Endothelial cell of umbilical vein (primary cell): ENCODE results near the gene SNURF.

ENCODE experiments used
- CTCF ChIP-seq, 2 donors: IDR thresholded peaks; 1 replicate in 1 of 2; 2 replicates in 1 of 2; pipeline ENCODE4 v1.5.1; 2011; ENCODE audit warnings: low read length in 2 of 2, mild to moderate bottlenecking in 2 of 2, moderate library complexity in 2 of 2, control low read depth in 1 of 2, inconsistent platforms in 1 of 2, low read depth in 1 of 2; ENCODE audit not compliant: insufficient read depth in 1 of 2; ENCODE audit errors: extremely low read depth in 1 of 2
- TF ChIP-seq, protein P1 (sequence below): IDR thresholded peaks from 2 replicates; pipeline ENCODE4 v1.6.1; 2011; ENCODE audit not compliant: insufficient read depth, insufficient read length

GRCh38 chr15:24977686-24978085, 22.9 kb downstream of the SNURF start:
- no peak for TF ChIP-seq CTCF (IDR thresholded peaks at IDR 0.05; ENCODE audit: extremely low read depth in 1 of 2, insufficient read depth in 1 of 2, low read depth in 1 of 2, low read length in 2 of 2)
- TF ChIP-seq, protein P1, sequence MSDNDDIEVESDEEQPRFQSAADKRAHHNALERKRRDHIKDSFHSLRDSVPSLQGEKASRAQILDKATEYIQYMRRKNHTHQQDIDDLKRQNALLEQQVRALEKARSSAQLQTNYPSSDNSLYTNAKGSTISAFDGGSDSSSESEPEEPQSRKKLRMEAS: no peak
